HepG2 (cell line): ENCODE data around the gene WDR7. TPM values are rescaled to one million over a fixed set of nuclear protein-coding genes. Genes with fewer than 3 reads are reported as not detected.
A peak's percentile ranks its signal among the peaks of the same experiment; 100 is the strongest.

Experiments used
- FIP1L1 ChIP-seq: fragments of 200-400 bp; formaldehyde crosslinking; IDR thresholded peaks from 2 replicates; pipeline ENCODE4 v1.6.1; 2018; ENCODE audit warnings: low read depth, mild to moderate bottlenecking, low read length, moderate library complexity, borderline replicate concordance; ENCODE audit not compliant: insufficient read depth
- FOXA3 ChIP-seq: IDR thresholded peaks from 2 replicates; pipeline ENCODE4 v1.6.1; 2016; ENCODE audit warnings: missing genetic modification reagents, missing compliant biosample characterization
- GABPB1 ChIP-seq: IDR thresholded peaks from 2 replicates; pipeline ENCODE4 v1.6.1; 2016; ENCODE audit warnings: mild to moderate bottlenecking, missing genetic modification reagents, moderate library complexity, missing compliant biosample characterization
- HCFC1 ChIP-seq: fragments of 150-350 bp; IDR thresholded peaks from 2 replicates; pipeline ENCODE4 v1.6.1; 2014; ENCODE audit warnings: low read depth, low read length
- HNRNPUL1 ChIP-seq: fragments of 200-400 bp; formaldehyde crosslinking; IDR thresholded peaks from 2 replicates; pipeline ENCODE4 v1.6.1; 2017; ENCODE audit warnings: low read depth, mild to moderate bottlenecking, low read length, moderate library complexity
- HOXA5 ChIP-seq: sonication (generic); formaldehyde crosslinking; IDR thresholded peaks from 2 replicates; pipeline ENCODE4 v1.4.0; 2020; ENCODE audit warnings: missing genetic modification reagents
- KLF13 ChIP-seq: sonication (generic); formaldehyde crosslinking; IDR thresholded peaks from 2 replicates; pipeline ENCODE4 v1.4.0; 2020; ENCODE audit warnings: mild to moderate bottlenecking, missing genetic modification reagents
- ONECUT2 ChIP-seq: sonication (generic); formaldehyde crosslinking; IDR thresholded peaks from 2 replicates; pipeline ENCODE4 v1.4.0; 2020; ENCODE audit warnings: missing genetic modification reagents
- RARG ChIP-seq: sonication (generic); formaldehyde crosslinking; IDR thresholded peaks from 2 replicates; pipeline ENCODE4 v1.4.0; 2020; ENCODE audit warnings: low read depth, mild to moderate bottlenecking, missing genetic modification reagents
- TARDBP ChIP-seq: sonication (generic); formaldehyde crosslinking; IDR thresholded peaks from 2 replicates; pipeline ENCODE4 v1.8.0; 2022; ENCODE audit warnings: mild to moderate bottlenecking, missing genetic modification reagents
- ZBTB40 ChIP-seq, 2 experiments: fragments of 450-650 bp in 1 of 2; sonication (generic) in 1 of 2; formaldehyde crosslinking in 1 of 2; IDR thresholded peaks; 2 replicates each; pipeline versions ENCODE4 v1.6.1 to v1.8.0; 2016 to 2022; ENCODE audit warnings: antibody characterized with exemption in 1 of 2, mild to moderate bottlenecking in 1 of 2, missing genetic modification reagents in 1 of 2
- ZNF746 ChIP-seq: sonication (generic); formaldehyde crosslinking; IDR thresholded peaks from 2 replicates; pipeline ENCODE4 v1.8.0; 2022; ENCODE audit warnings: mild to moderate bottlenecking, missing genetic modification reagents
- polyA plus RNA-seq, 8 experiments: library from polyadenylated mRNA; depleted of rRNA in 3 of 8; stranded (reverse) in 7 of 8; unstranded in 1 of 8; fragments of >200 nt; fragmentation: Illumina TruSeq in 4 of 8; extraction: Trizol in 4 of 8; gene quantifications; 2 replicates each; pipeline versions ENCODE4 v1.2.1 to v1.2.3, GENCODE V29; 2011 to 2016; ENCODE audit warnings: low read depth in 4 of 8, missing spikeins in 1 of 8, mixed read lengths in 1 of 8; ENCODE audit not compliant: insufficient read depth in 1 of 8
- total RNA-seq, 5 experiments: library from RNA; depleted of rRNA; stranded (reverse); fragments of >200 nt; fragmentation: Illumina TruSeq; extraction: Trizol; gene quantifications; 2 replicates each; pipeline ENCODE4 v1.2.3, GENCODE V29; 2016; ENCODE audit warnings: low read depth in 1 of 5
- TF ChIP-seq, protein P1 (sequence below): sonication (generic); formaldehyde crosslinking; IDR thresholded peaks from 2 replicates; pipeline ENCODE4 v1.8.1; 2022; ENCODE audit warnings: low read depth, mild to moderate bottlenecking, missing genetic modification reagents
- TF ChIP-seq, protein P2 (sequence below): sonication (generic); formaldehyde crosslinking; IDR thresholded peaks from 2 replicates; pipeline ENCODE4 v1.4.0; 2020; ENCODE audit warnings: missing genetic modification reagents

Gene WDR7
- total and polyA plus RNA-seq, 2 of the 13 experiments (the other 11 are each of a cell fraction or from before 2014, with no cell fraction given): 2.0 to 7.8 TPM

DNA sequence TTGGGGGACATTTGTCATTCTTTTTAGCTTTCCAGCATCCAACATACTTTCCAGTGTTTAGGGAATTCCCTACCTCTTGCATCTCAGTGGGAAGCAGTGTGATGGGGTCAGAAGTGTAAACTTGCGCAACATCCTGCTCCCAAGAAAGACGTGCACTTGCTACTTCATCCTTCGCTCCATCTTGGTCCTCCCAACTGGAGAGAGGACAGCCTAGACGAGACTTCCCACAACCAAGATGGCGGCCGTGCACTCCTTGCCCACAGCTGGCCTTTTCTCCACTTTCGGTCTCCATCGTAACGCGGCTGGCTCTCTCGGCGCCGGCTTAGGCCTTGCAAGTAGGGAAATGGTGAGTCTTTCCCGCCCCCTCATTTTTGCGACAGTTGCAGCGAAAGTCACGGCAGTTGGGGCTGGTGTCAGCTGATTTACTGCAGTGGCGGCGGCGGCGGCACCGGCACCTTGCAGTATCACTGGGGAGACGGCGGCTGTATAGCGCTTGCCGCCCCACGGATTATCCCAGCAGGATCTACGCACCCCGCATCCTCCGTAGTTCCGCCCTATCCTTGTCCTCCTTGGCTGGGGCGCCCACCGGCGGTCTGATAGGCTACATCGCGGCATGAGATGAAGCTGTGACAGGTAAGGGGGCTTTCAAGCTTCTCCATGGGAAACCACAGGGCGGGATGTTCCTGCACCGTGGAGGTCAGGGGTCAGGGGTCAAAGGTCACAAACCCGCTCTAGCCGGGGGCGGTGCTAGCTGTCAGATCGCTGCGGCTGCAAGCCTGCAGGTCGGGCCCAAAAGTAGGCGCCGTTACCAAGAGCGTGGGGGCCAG is at the start of gene WDR7 (continued):
- TF ChIP-seq, protein P1, sequence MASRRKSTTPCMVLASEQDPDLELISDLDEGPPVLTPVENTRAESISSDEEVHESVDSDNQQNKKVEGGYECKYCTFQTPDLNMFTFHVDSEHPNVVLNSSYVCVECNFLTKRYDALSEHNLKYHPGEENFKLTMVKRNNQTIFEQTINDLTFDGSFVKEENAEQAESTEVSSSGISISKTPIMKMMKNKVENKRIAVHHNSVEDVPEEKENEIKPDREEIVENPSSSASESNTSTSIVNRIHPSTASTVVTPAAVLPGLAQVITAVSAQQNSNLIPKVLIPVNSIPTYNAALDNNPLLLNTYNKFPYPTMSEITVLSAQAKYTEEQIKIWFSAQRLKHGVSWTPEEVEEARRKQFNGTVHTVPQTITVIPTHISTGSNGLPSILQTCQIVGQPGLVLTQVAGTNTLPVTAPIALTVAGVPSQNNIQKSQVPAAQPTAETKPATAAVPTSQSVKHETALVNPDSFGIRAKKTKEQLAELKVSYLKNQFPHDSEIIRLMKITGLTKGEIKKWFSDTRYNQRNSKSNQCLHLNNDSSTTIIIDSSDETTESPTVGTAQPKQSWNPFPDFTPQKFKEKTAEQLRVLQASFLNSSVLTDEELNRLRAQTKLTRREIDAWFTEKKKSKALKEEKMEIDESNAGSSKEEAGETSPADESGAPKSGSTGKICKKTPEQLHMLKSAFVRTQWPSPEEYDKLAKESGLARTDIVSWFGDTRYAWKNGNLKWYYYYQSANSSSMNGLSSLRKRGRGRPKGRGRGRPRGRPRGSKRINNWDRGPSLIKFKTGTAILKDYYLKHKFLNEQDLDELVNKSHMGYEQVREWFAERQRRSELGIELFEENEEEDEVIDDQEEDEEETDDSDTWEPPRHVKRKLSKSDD: peak; percentile 55; the same call in 1 of the 2 replicates
- no peak; the same call in 1 of the 2 replicates for TF ChIP-seq HOXA5 (CRISPR knock-in tag)
- peak; percentile 71 for TF ChIP-seq TARDBP (CRISPR knock-in tag)
- TF ChIP-seq GABPB1 (CRISPR knock-in tag): peak; percentile 87
- no peak for TF ChIP-seq ONECUT2 (CRISPR knock-in tag)
- TF ChIP-seq FIP1L1: no peak
- TF ChIP-seq RARG: no peak
- no peak for TF ChIP-seq KLF13 (CRISPR knock-in tag)
- TF ChIP-seq ZNF746 (CRISPR knock-in tag): peak; percentile 66; the same call in 1 of the 2 replicates
- TF ChIP-seq HCFC1: peak; percentile 64
- TF ChIP-seq FOXA3: peak; percentile 40
- no peak for TF ChIP-seq HNRNPUL1
- TF ChIP-seq, protein P2, sequence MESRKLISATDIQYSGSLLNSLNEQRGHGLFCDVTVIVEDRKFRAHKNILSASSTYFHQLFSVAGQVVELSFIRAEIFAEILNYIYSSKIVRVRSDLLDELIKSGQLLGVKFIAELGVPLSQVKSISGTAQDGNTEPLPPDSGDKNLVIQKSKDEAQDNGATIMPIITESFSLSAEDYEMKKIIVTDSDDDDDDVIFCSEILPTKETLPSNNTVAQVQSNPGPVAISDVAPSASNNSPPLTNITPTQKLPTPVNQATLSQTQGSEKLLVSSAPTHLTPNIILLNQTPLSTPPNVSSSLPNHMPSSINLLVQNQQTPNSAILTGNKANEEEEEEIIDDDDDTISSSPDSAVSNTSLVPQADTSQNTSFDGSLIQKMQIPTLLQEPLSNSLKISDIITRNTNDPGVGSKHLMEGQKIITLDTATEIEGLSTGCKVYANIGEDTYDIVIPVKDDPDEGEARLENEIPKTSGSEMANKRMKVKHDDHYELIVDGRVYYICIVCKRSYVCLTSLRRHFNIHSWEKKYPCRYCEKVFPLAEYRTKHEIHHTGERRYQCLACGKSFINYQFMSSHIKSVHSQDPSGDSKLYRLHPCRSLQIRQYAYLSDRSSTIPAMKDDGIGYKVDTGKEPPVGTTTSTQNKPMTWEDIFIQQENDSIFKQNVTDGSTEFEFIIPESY: peak; percentile 27; the same call in 1 of the 2 replicates
- no peak for TF ChIP-seq ZBTB40 (IDR thresholded peaks at IDR 0.05)
- TF ChIP-seq ZBTB40 (CRISPR knock-in tag; IDR thresholded peaks at IDR 0.05): no peak; the same call in 1 of the 2 replicates
